HG03571 (cell line): ENCODE results near the gene DNAJC5.
A peak's percentile ranks its signal among the peaks of the same experiment; 100 is the strongest.
"Not testable (repeated sequence)": the region's sequence is repeated elsewhere in the genome, so short reads cannot be mapped to it uniquely, and the experiment has no call there.

Source experiments
- ATAC-seq: cut with Tn5 transposase; IDR thresholded peaks from one replicate; pipeline ENCODE4 v1.9.1; 2021; ENCODE audit not compliant: unreplicated experiment

The DNAJC5 gene

GRCh38 chr20:63894358-63895201, at the start of gene DNAJC5:
Gene DNAJC5, plus strand, starts transcription at chr20:63895126. Its CDS starts 33,220 bp downstream, at chr20:63928346.
- ATAC-seq = peak; percentile 65

DNA sequence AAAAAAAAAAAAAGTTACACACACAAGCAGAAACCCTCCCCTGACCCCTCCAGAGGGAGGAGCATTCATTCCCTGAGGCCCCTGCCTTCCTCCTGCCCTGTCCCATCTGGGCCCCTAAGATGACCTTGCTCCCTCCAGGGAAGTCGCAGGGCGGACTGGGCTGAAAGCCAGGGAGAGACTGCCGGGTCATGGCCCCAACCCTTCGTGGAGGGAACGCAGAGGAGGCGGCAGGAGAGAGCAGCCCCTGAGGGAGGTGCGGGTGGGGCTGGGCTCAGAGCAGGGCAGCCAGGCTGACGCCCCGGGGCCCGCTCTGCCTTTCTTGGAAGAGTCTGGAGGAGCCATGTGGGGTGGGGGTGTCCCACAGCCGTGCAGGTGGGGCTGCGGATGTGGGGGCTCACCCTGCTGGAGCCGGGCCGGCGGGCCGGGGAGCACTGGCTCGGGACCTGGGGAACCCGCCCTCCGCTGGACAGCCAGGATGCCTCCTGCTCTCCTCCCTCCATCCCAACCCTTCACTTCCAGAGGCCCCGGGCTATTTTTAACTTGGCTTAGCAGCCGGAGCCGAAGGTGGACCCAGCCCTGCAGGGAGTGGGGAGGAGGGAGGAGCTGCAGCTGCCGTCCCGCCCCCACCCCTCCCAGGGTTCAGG, 48.7 kb upstream of the DNAJC5 start:
- no peak for ATAC-seq

GRCh38 chr20:63846888-63847236, 48.1 kb upstream of the DNAJC5 start:
- no peak for ATAC-seq

DNA sequence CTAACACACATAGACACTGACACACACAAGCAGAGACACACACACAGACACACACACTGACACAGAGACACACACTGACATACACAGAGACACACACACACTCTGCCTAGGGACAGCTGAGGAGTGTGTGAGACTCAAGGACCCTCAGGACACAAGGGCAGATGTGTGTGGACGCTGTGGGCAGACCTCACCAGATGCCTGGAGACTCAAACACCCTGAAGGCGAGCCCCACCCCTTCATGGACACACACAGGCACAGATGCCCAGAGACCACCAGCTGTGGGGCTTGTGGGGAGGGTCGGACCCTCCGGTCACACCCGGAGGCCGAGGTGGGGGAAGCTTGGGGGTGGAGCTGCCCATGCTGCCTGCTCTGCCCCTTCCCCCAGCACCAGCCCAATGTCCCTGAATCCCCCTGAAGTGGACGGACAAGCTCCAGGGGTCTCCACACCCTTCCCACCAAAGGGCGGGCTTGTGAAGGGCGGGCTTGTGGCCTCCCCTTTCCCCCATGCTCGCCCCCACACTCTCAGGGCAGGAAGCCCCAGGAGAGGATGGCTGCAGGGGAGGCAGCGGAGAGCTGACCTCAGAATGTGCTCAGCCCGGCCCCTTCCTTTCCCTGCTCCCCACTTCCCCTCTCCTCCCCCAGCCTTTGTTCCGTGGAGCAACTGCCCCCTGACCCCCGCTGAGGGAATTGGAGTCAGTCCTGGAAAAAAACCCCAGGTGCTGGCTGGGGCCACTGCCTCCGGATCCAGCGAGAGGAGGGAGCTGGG, 47.5 kb upstream of the DNAJC5 start:
- ATAC-seq = no peak

- no peak for ATAC-seq
Observed at GRCh38 chr20:63848003-63848911, 46.7 kb upstream of the DNAJC5 start.

DNA sequence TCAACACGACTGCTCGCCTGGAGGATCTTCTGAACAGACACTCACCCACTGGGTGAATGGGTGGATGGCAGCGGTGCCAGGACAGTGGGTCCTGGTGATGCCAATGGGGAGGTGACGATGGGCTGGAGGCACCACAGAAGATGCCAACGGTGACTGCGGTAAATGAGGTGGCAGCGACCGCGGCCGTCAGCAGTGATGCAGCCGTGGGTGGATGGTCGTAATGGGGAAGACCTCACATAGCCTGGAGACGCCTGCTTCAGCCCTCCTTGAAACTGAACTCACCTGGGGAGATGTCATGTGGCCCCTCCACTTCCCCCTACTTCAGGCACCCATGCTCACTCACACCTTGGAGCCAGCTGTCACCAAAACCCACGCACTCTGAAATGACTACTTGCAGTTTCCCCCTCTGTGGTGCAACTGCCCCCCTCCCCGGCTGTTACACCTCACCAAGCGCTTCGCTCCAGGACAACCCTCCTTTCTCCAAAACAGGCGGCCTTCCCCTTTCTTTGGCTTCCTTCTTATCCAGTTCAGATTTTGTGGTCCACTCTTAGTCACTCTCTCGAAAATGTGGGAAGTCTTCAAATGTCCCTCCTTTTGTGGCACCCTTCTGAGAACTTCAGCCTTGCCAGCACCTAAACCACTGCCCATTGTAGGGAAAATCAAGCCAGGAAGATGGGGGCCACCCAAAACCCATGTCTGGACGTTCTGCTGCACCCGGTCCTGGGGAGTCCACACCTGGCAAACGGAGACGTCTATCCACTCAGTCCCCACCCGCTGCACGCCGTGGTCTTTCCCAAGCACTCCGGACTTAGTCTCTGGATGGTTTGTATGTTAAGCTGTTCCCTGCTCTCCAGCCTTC, 44.0 kb upstream of the DNAJC5 start:
- ATAC-seq = peak; percentile 58

GRCh38 chr20:63851548-63851943, 43.4 kb upstream of the DNAJC5 start:
- not testable (repeated sequence) for ATAC-seq

- ATAC-seq = not testable (repeated sequence)
Observed at GRCh38 chr20:63853733-63854068, 41.2 kb upstream of the DNAJC5 start.

DNA sequence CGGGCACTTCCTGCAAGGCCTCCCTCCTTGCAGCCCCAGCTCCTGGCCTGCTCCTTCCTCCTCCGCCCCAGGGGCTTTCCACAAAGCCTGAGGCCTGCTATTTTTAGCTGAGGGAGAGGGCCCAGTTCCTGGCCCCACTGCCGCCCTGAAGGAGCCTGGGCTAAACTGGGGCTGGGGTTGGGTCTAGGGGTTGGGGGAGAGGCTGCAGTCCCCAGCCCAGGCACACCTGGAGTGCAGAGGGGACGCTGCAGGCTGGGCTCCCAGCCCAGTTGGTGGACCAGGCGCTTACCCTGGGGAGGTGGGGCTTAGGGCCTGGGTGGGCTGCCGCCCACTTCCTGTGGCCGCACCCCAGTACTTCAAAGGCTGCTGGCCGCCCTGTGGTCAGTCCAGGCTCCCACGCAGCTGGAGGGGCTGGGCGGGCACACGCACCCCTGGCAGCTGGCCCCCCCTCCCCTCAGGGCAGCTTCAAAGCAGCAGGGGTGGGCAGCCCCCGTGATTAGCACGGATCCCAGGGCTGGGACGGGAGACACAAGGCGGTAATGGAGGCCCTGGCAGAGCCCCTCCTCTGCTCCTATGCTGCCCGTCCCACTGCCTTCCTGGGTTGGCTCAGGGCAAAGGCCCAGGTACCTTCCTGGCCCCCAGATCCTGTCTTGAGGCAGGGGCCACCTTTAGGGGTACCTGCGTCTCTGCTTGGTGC, 40.7 kb upstream of the DNAJC5 start:
- ATAC-seq = no peak

- no peak for ATAC-seq
Observed at GRCh38 chr20:63854766-63855362, 40.1 kb upstream of the DNAJC5 start.

- ATAC-seq = no peak
Observed at GRCh38 chr20:63855363-63856097, 39.4 kb upstream of the DNAJC5 start.

DNA sequence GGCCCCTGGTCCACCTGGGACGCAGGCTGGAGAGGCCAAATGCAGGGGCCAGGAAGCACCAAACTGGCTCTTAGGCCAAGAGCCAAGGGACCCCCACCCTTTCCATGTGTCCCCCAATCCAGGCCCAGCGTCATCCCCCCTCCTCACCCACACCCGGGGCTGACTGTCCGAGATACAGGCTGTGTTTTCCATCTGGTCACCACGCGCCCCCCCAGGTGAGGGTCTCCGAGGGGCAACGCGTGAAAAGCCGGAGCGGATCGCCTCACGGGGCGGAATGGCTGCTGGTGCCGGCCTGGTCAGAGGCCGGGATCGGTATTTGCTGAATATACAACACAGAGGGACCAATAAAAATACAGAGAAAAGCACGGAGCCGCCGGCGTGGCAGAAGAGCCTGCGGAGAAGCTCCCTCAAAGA, 38.8 kb upstream of the DNAJC5 start:
- ATAC-seq = no peak

DNA sequence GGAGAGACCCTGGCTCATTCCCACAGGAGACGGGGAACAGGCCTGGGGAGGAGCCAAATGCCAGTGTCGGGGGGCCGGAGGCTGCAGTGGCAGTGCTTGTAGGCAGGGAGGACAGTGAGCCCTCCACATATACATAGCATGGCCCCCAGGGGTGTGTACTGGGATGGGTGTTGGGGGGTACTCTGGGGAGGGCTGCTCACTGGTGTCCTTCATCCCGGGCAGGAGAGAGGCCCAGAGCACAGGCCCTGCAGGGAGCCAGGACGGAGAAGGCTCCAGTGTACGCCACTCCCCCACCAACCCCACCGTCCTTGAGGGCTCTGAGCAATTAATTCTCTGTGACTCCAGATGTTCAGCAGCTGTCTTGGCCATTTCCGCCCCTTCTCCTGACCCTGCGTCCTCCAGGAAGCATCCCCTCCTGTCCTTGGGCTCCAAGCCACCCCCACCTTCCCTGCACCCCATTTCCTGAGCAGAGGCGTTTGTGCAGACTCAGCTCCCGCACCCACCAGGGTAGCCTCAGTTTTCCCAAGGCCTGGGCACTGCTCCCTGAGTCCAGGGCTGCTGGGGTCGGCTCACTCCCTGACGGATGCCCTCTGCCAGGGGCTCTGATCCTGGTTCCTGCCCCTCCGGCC, 37.0 kb upstream of the DNAJC5 start:
- no peak for ATAC-seq

- no peak for ATAC-seq
Observed at GRCh38 chr20:63858393-63859165, 36.3 kb upstream of the DNAJC5 start.

- ATAC-seq = no peak
Observed at GRCh38 chr20:63859166-63859699, 35.7 kb upstream of the DNAJC5 start.

DNA sequence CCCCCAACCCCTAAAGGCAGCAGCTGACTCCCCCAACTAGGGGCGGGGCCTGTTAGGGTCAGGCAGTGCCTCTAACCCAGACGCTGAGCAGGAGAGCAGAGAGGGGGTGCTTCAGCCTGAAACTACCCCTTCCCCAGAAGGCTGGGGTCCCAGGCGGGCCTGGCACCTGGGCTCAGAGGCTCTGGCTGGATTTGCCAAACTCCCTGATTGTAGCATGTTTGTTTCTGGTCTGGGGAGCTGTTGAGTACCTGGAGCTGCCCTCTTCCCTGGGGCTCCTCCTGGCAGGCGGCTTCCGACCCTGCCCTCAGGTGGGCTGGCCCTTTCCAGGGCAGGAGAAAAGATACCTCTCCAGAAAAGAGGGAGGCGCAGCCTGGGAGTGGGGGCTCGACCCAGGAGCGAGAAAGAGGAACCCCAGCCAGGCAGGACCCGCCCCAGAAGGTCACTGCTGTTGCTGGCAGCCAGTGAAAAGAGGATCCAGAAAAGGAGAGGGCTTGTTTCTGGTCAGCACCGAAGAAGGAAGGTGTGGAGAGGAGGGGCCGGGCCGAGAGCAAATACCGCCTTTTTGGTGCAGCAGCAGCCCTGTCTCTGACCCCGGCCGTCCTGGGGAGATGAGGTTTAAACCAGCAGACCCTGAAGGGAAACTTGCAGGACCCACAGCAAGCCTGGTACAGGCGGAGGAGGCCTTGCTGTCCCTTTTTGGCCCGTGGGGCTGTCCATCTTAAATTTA, 34.4 kb upstream of the DNAJC5 start:
- ATAC-seq = no peak
